AG09309 (cell line): ENCODE results near the gene HOXC11.
A peak's percentile ranks its signal among the peaks of the same experiment; 100 is the strongest.

ENCODE experiments used
- DNase-seq: peaks from one replicate; pipeline ENCODE4 v3.0.0-alpha.2; 2010; ENCODE audit warnings: low read depth
- H3K4me3 ChIP-seq: 2 replicates; pipeline ENCODE4 v1.5.1; 2011; ENCODE audit warnings: mild to moderate bottlenecking, low read depth, low read length, moderate library complexity; ENCODE audit not compliant: control insufficient read depth
- CTCF ChIP-seq: IDR thresholded peaks from 2 replicates; pipeline ENCODE4 v1.5.1; 2011; ENCODE audit warnings: mild to moderate bottlenecking, low read depth, low read length, inconsistent platforms; ENCODE audit not compliant: insufficient read depth, control insufficient read depth; ENCODE audit errors: missing control alignments

Gene HOXC11

GRCh38 chr12:54000116-54001114 lies 27.5 kb downstream of the HOXC11 start, which contains the start of gene HOXC9:
HOXC9 (plus strand) TSS chr12:54000161; CDS start chr12:54000189, 28 bp downstream.
- TF ChIP-seq CTCF: no peak
- peak within 1 kb of the TSS; percentile 86 for H3K4me3 ChIP-seq
- no peak for DNase-seq

DNA sequence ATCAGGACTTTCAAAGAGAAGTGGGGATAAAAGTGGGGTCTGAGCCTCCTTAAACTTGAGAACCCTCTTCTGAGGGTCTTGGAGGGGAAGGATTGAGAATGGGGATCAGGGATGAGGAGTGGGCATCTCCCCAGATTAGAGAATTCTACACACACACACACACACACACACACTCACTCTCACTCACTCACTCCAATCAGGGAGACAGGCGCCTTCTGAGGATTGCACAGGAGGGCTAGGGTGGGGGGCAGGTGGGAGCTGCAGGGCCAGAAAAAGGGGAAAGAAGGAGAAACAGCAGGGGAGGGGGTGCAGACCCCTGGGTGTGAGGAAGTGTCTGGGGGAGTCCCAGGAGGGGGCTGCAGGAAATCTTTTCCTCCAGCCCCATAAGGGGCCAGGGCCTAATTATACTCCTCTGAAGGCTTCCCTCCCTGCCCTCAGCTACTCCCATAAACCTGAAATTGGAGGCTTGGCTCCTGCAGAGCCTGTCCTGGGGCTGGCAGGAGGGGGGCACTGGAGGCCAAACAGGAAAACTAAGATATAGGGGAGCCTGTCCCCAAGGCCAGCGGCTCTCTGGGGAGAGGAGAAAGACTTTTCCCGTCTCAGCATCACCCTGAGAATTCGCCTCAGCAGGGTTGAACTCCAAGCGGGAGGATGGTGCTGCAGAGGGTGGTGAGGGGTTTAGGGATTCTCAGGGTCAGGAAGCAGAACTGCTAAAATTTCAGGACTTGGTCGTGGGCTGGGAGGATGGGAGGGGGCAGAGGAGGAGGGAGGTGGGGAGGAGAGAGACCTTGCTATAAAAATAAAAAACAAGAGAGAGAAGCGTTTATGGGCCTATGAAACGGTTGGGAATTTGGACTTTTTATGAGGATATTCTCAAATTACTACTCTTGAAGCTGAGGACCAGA lies 28.6 kb downstream of the HOXC11 start:
- TF ChIP-seq CTCF: no peak
- no peak for DNase-seq
- H3K4me3 ChIP-seq: no peak overlapping the region

- no peak for TF ChIP-seq CTCF
- no peak for DNase-seq
- H3K4me3 ChIP-seq: no peak overlapping the region
These were observed 29.5 kb downstream of the HOXC11 start for GRCh38 chr12:54002278-54002914.

DNA sequence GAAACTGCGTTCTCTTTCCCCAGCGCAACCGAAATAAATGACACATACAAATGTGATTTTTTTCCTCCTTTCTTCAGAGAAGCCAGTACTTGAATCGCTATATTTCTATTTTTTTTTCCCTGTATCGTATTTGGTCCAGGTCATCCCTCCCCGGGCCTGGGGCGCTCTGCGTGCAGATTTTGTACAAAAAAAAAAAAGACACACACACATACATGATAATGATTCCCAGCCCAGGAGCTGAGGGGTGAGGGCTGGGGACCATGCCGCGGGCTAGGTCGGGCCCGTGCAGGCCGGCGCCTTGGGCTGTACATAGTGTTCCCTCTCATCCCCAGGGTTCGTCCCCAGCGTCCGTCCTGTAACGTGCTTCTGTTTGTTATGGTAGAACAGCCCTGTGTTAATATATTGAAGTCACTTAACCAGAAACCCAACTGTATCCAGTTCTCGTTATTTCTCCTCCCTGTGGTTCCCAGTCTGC lies 30.0 kb downstream of the HOXC11 start:
- no peak overlapping the region for H3K4me3 ChIP-seq
- TF ChIP-seq CTCF: no peak
- no peak for DNase-seq

GRCh38 chr12:54003625-54004024 lies 30.7 kb downstream of the HOXC11 start:
- no peak for TF ChIP-seq CTCF
- DNase-seq: no peak

DNA sequence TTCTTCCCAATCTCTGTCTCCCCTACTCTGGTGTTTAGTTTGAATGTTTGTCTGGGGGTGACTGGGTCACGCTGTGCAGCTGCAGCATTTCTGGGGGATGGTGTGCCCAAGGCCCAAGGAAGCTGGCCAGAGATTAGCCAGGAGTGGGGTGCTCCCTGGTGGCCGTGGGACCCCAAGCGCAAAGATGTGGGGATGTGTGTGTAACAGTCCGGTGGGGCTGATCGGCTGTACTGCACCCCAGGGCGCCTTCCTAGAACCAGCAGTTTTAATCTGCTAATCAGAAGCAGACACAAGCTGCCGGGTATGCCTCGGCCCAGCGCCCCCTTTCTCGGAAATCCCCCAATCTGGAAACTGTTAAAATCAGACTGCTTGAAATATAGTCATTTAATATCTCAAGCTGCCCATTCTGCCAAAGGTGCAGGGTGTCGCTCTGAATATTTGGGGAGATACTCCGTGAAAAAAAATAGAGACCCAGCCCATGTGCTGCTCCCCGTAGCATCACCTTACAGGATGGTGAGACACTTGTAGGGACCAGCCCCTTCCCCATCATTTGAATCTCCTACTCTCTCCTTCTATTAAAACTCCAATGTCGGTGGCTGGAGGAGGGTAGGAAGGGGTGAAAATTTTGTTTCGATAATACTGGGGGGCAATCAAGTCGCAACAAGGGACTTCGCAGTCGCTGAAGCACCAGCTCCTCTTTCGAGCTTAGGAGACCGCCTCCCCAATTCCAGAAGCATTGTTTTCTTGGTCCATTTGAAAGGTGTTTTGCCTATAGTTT lies 31.3 kb downstream of the HOXC11 start:
- peak; percentile 28 for TF ChIP-seq CTCF
- DNase-seq: no peak
- H3K4me3 ChIP-seq: no peak overlapping the region

More at GRCh38 chr12:54003625-54004024, 30.7 kb downstream of the HOXC11 start:
- H3K4me3 ChIP-seq: no peak overlapping the region
